ENCODE data around the gene RBM12. TPM values are rescaled to one million over a fixed set of nuclear protein-coding genes. Genes with fewer than 3 reads are reported as not detected.

RBM12 gene
- total RNA-seq, 2 experiments from 2014 or later: 66.3 to 152 TPM

- ChIA-PET POLR2A (interaction anchor here (0.6 to 2.8 kb wide), 4 partner anchors 12 to 77 kb away, joined by 4 to 20 read pairs (median 12); no protein-coding TSS in a partner anchor), CTCF (ENCODE audit: unreplicated experiment) (no interaction called here)
- Histone ChIP-seq H3K27ac (ENCODE audit: low read depth, low read length, poor library complexity, severe bottlenecking) (peak overlapping the region; percentile 90), H2AFZ (ENCODE audit: low read length) (peak overlapping the region; percentile 52), H3K9me2 (ENCODE audit: insufficient read depth, low read length) (no peaks in the 10 kb centered on the region), H3K79me2 (ENCODE audit: insufficient read depth, low read depth, low read length) (peaks cover 15% of the 10 kb centered on the region; the same call in 1 of the 2 replicates), H3K9me3 (ENCODE audit: low read length) (peaks cover 2% of the 10 kb centered on the region; the same call in 1 of the 2 replicates), H3K4me3 (ENCODE audit: low read depth, low read length, poor library complexity, severe bottlenecking) (peak overlapping the region; percentile 73), H3K4me1 (ENCODE audit: insufficient read depth, low read length, poor library complexity, severe bottlenecking) (peaks cover 55% of the 10 kb centered on the region), H3K36me3 (ENCODE audit: insufficient read depth, low read length) (peaks cover 22% of the 10 kb centered on the region; the same call in 1 of the 2 replicates), H4K20me1 (ENCODE audit: insufficient read depth, low read length) (no peaks in the 10 kb centered on the region), H3K4me2 (ENCODE audit: low read length) (peak overlapping the region; percentile 87)
- intact Hi-C loops (cut with micrococcal nuclease; ENCODE audit: unreplicated experiment): loop anchor here (1.0 to 10.0 kb wide), 5 partner anchors 47 to 1933 kb away; partner anchors contain the start of genes CPNE1, E2F1, ERGIC3 and NFS1
- peak; percentile 92 for DNase-seq (ENCODE audit: low spot score)
- no TSS peak for BruUV-seq (replicated peaks)
- TF ChIP-seq CTCF (conservative IDR thresholded peaks at IDR 0.05; ENCODE audit: low read length) (peak; percentile 61), EZH2phosphoT487 (IDR thresholded peaks at IDR 0.05; ENCODE audit: borderline replicate concordance, low read depth, low read length) (no peak)
Observed at GRCh38 chr20:35617397-35618262, 47.1 kb downstream of the RBM12 start.

- Histone ChIP-seq H3K4me1 (ENCODE audit: insufficient read depth, low read length, poor library complexity, severe bottlenecking) (peaks cover 63% of the 10 kb centered on the region), H3K9me2 (ENCODE audit: insufficient read depth, low read length) (no peaks in the 10 kb centered on the region), H3K4me2 (ENCODE audit: low read length) (peak overlapping the region; percentile 87), H4K20me1 (ENCODE audit: insufficient read depth, low read length) (no peaks in the 10 kb centered on the region), H3K27ac (ENCODE audit: low read depth, low read length, poor library complexity, severe bottlenecking) (peak overlapping the region; percentile 90), H3K9me3 (ENCODE audit: low read length) (peaks cover 8% of the 10 kb centered on the region; the same call in 1 of the 2 replicates), H3K79me2 (ENCODE audit: insufficient read depth, low read depth, low read length) (peaks cover 15% of the 10 kb centered on the region; the same call in 1 of the 2 replicates), H3K4me3 (ENCODE audit: low read depth, low read length, poor library complexity, severe bottlenecking) (peak overlapping the region; percentile 73), H2AFZ (ENCODE audit: low read length) (0 out of 2 replicates have a peak overlapping the region, but pooled peaks have one; percentile 35), H3K36me3 (ENCODE audit: insufficient read depth, low read length) (peaks cover 18% of the 10 kb centered on the region; the same call in 1 of the 2 replicates)
- peak; percentile 100 for DNase-seq (ENCODE audit: low spot score)
- intact Hi-C loops (cut with micrococcal nuclease; ENCODE audit: unreplicated experiment): loop anchor here (1.0 to 10.0 kb wide), 5 partner anchors 48 to 1932 kb away; partner anchors contain the start of genes CPNE1, E2F1, ERGIC3 and NFS1
- CTCF ChIA-PET (ENCODE audit: unreplicated experiment): interaction anchor here (1.1 kb wide), 1 partner anchor 55 kb away, joined by 4 read pairs; no protein-coding TSS in a partner anchor
- POLR2A ChIA-PET: interaction anchor here (0.6 to 2.8 kb wide), 4 partner anchors 12 to 337 kb away, joined by 4 to 18 read pairs (median 5); partner anchors contain the start of gene SCAND1
- BruUV-seq (replicated peaks): TSS peak; percentile 60
- TF ChIP-seq EZH2phosphoT487 (IDR thresholded peaks at IDR 0.05; ENCODE audit: borderline replicate concordance, low read depth, low read length) (no peak), CTCF (conservative IDR thresholded peaks at IDR 0.05; ENCODE audit: low read length) (no peak)
Observed at GRCh38 chr20:35616465-35617396, 48.0 kb downstream of the RBM12 start.

Measured in OCI-LY7 (cell line).